ENCODE measurements around the gene ASB13. TPM values are rescaled to one million over a fixed set of nuclear protein-coding genes. Genes with fewer than 3 reads are reported as not detected.
A peak's percentile ranks its signal among the peaks of the same experiment; 100 is the strongest.

The ASB13 gene
- total and polyA plus RNA-seq, 2 donors (not counting 1 experiment from before 2014, with no cell fraction given), result 2.5 to 4.4 TPM

- peak; percentile 55 for ATAC-seq (ENCODE audit: low read depth)
- peaks cover 27 to 33% of the 10 kb centered on the region in 2 donors for H3K4me1 ChIP-seq (ENCODE audit: control insufficient read depth in 2 of 2, insufficient read depth in 2 of 2, low read length in 2 of 2)
- intact Hi-C loops (cut with micrococcal nuclease), result loop anchor here (1.0 to 10.0 kb wide), 12 partner anchors 26 to 1790 kb away; partner anchors contain the start of genes ANKRD16, GDI2, IL15RA and SFMBT2
- Mint-ChIP-seq H3K27ac (peak overlapping the region; percentile 95), H3K4me1 (peaks cover 34% of the 10 kb centered on the region), H3K27me3 (no peaks in the 10 kb centered on the region), H3K9me3 (ENCODE audit: insufficient read depth) (no peaks in the 10 kb centered on the region), H3K4me3 (peak overlapping the region; percentile 98)
- peaks cover 0 to 3% of the 10 kb centered on the region in 2 experiments for H3K36me3 ChIP-seq (replicated peaks in 1 of 2; ENCODE audit: control extremely low read depth in 1 of 2, control insufficient read depth in 1 of 2, extremely low read depth in 1 of 2, insufficient read depth in 2 of 2, low read length in 1 of 2)
- peaks cover 43% of the 10 kb centered on the region for H3K79me2 ChIP-seq (ENCODE audit: control insufficient read depth, insufficient read depth, low read length)
- peak overlapping the region; percentile 78 to 97 for H3K27ac ChIP-seq (ENCODE audit: low read length in 2 of 2)
- peak overlapping the region; percentile 83 for H2AFZ ChIP-seq (ENCODE audit: insufficient read depth, low read depth, low read length, poor library complexity, severe bottlenecking)
- H3K9me3 ChIP-seq (ENCODE audit: control extremely low read depth in 1 of 3, control insufficient read depth in 2 of 3, insufficient read depth in 1 of 3, low read length in 2 of 3), result no peaks in the 10 kb centered on the region
- ChIA-PET CTCF (interaction anchor here (0.9 to 1.5 kb wide), 5 partner anchors 9 to 167 kb away, joined by 3 to 5 read pairs (median 3); no protein-coding TSS in a partner anchor), POLR2A (interaction anchor here (0.6 to 2.0 kb wide), 4 partner anchors 8 to 335 kb away, joined by 3 to 4 read pairs (median 4); partner anchors contain the start of genes ANKRD16, FBH1 and GDI2)
- under 1% methylated on average over 73 of the region's 77 CpGs for WGBS (ENCODE audit: insufficient coverage)
- H3K4me2 ChIP-seq (replicated peaks; ENCODE audit: low read depth, low read length, poor library complexity, severe bottlenecking), result peak overlapping the region; percentile 78
- TF ChIP-seq CTCF (IDR thresholded peaks at IDR 0.05) (peak; percentile 55), EZH2 (IDR thresholded peaks at IDR 0.05; ENCODE audit: borderline replicate concordance, insufficient read depth, low read depth, low read length, poor library complexity, severe bottlenecking) (no peak)
- H3K27me3 ChIP-seq (replicated peaks in 1 of 4; ENCODE audit: control extremely low read depth in 1 of 4, control insufficient read depth in 3 of 4, insufficient read depth in 4 of 4, low read length in 3 of 4), result no peaks in the 10 kb centered on the region
- peak; percentile 83 for DNase-seq
- peaks cover 15% of the 10 kb centered on the region for H4K20me1 ChIP-seq (ENCODE audit: control insufficient read depth, insufficient read depth, low read length, poor library complexity, severe bottlenecking)
- H3K4me3 ChIP-seq (ENCODE audit: control extremely low read depth in 1 of 5, extremely low read depth in 1 of 5, insufficient read depth in 1 of 5, low read depth in 2 of 5, low read length in 4 of 5), result peak overlapping the region; percentile 31 to 87 (median 75)
- H3K9ac ChIP-seq (ENCODE audit: low read length), result peak overlapping the region; percentile 87
Observed at GRCh38 chr10:5684971-5685763, 18.8 kb upstream of the ASB13 start.
